ENCODE data around the gene HACD2.
"Not testable (repeated sequence)": the region's sequence is repeated elsewhere in the genome, so short reads cannot be mapped to it uniquely, and the experiment has no call there.

HACD2 gene

GRCh38 chr3:123611674-123612073, 26.8 kb upstream of the HACD2 start:
- not testable (repeated sequence) for DNase-seq (ENCODE audit: low read depth, low spot score)

GRCh38 chr3:123611082-123611481, 26.2 kb upstream of the HACD2 start:
- DNase-seq (ENCODE audit: low read depth, low spot score) = no peak

GRCh38 chr3:123610331-123610730, 25.5 kb upstream of the HACD2 start:
- no peak for DNase-seq (ENCODE audit: low read depth, low spot score)

- no peak for DNase-seq (ENCODE audit: low read depth, low spot score)
Observed at GRCh38 chr3:123609063-123609462, 24.2 kb upstream of the HACD2 start.

- no peak for DNase-seq (ENCODE audit: low read depth, low spot score)
Observed at GRCh38 chr3:123608263-123608937, 23.5 kb upstream of the HACD2 start.

GRCh38 chr3:123606527-123606926, 21.7 kb upstream of the HACD2 start:
- no peak for DNase-seq (ENCODE audit: low read depth, low spot score)

GRCh38 chr3:123605789-123606234, 21.0 kb upstream of the HACD2 start:
- no peak for DNase-seq (ENCODE audit: low read depth, low spot score)

GRCh38 chr3:123603153-123603552, 18.3 kb upstream of the HACD2 start:
- DNase-seq (ENCODE audit: low read depth, low spot score) = not testable (repeated sequence)

- DNase-seq (ENCODE audit: low read depth, low spot score) = peak; percentile 43
Observed at GRCh38 chr3:123602325-123602724, 17.5 kb upstream of the HACD2 start.

- not testable (repeated sequence) for DNase-seq (ENCODE audit: low read depth, low spot score)
Observed at GRCh38 chr3:123600863-123601262, 16.0 kb upstream of the HACD2 start.

- no peak for DNase-seq (ENCODE audit: low read depth, low spot score)
Observed at GRCh38 chr3:123597561-123597960, 12.7 kb upstream of the HACD2 start.

GRCh38 chr3:123595396-123596180, 10.7 kb upstream of the HACD2 start:
- DNase-seq (ENCODE audit: low read depth, low spot score) = no peak

GRCh38 chr3:123593381-123593780, 8.5 kb upstream of the HACD2 start:
- no peak for DNase-seq (ENCODE audit: low read depth, low spot score)

GRCh38 chr3:123590685-123591450, 6.0 kb upstream of the HACD2 start:
- DNase-seq (ENCODE audit: low read depth, low spot score) = no peak

- no peak for DNase-seq (ENCODE audit: low read depth, low spot score)
Observed at GRCh38 chr3:123587401-123587800, 2.5 kb upstream of the HACD2 start.

- DNase-seq (ENCODE audit: low read depth, low spot score) = no peak
Observed at GRCh38 chr3:123586968-123587367, 2.1 kb upstream of the HACD2 start.

GRCh38 chr3:123586131-123586530, 1.3 kb upstream of the HACD2 start:
- DNase-seq (ENCODE audit: low read depth, low spot score) = peak; percentile 23

- DNase-seq (ENCODE audit: low read depth, low spot score) = no peak
Observed at GRCh38 chr3:123584284-123584987, 417 bp downstream of the HACD2 start.

GRCh38 chr3:123583561-123583960, 1.3 kb downstream of the HACD2 start:
- DNase-seq (ENCODE audit: low read depth, low spot score) = no peak

- DNase-seq (ENCODE audit: low read depth, low spot score) = no peak
Observed at GRCh38 chr3:123582315-123582714, 2.5 kb downstream of the HACD2 start.

GRCh38 chr3:123576122-123576521, 8.7 kb downstream of the HACD2 start:
- no peak for DNase-seq (ENCODE audit: low read depth, low spot score)

- no peak for DNase-seq (ENCODE audit: low read depth, low spot score)
Observed at GRCh38 chr3:123571973-123572365, 12.9 kb downstream of the HACD2 start.
